ENCODE measurements around the gene PRDX3. TPM values are rescaled to one million over a fixed set of nuclear protein-coding genes. Genes with fewer than 3 reads are reported as not detected.
"Not testable (repeated sequence)": the region's sequence is repeated elsewhere in the genome, so short reads cannot be mapped to it uniquely, and the experiment has no call there.

Gene PRDX3
- total and polyA plus RNA-seq, 8 donors, result 27.1 to 87.4 (median 45.0) TPM

DNA sequence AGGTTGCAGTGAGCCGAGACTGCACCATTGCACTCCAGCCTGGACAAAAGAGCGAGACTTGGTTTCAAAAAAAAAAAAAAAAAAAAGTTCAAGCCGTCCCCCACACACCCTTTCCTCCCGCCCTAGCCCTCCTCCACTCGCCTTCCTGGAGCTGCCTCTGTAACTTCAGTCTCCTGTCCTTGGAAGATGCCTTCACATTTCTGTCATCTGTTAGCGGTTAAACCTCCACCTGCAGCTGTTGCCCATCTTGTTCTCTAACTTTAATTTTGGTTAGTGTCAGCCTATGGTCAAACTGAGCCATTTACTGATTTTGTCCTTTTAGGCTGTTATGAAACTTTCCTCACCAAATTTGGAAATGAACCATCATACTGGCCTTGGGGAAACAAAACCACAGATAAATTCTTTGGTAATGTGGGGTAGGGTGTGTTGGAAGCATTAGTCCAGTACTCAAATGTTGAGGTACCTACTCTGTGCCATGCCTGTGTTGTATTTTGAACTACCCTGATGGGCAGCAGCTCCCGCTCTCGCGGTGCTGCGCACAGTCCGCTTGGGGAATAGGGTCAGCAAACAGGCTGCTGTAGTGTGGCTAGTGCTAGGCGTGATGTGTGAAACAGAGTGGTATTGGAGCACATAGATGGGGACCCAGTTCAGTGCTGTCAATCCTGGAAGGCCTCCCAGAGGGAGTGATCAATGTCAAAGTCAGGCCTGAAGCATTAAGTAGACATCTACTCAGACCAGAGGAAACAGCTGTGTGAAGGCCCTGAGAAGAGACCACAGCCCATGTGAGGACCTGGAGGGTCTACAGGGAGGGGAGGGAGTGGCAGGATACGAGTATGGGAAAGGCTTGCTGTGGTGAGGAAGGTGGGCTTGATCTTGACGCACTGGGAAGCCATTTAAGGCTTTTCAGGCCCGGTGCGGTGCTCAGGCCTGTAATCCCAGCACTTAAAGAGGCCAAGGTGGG lies 40.0 kb downstream of the PRDX3 start:
- intact Hi-C loops (cut with DNase I), result no loop called here
- FAIRE-seq (no peak), ATAC-seq (no peak), DNase-seq (peak in 1 of 6 donors; percentile 35)
- H3K27ac ChIP-seq, result no peak overlapping the region
- H3K27me3 ChIP-seq, result no peaks in the 10 kb centered on the region
- no peaks in the 10 kb centered on the region for H3K4me1 ChIP-seq
- no peak overlapping the region for H3K4me3 ChIP-seq
- no peaks in the 10 kb centered on the region for H3K36me3 ChIP-seq
- H3K9me3 ChIP-seq, result no peaks in the 10 kb centered on the region
- TF ChIP-seq CTCF (IDR thresholded peaks at IDR 0.05), result no peak
- WGBS, 2 donors, result 96 to 97% methylated on average over 16 of the region's 16 CpGs

DNA sequence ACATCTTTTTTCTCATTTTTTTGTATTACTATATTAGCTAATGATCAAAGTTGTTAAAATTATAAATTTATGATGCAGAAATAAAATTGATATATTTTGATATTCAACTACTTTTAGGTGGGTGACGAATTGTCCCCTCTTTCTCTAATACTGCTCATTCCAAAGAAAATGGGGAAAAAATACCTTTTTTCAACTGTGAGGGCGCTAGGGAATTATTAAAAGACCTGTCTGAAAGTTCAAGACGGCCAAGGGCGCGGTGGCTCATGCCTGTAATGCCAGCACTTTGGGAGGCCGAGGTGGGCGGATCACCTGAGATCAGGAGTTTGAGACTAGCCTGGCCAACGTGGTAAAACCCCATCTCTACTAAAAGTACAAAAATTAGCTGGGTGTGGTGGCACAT lies 40.7 kb downstream of the PRDX3 start:
- intact Hi-C loops (cut with DNase I); H3K4me1 ChIP-seq; ATAC-seq; H3K27ac ChIP-seq; H3K4me3 ChIP-seq; H3K9me3 ChIP-seq; FAIRE-seq; H3K27me3 ChIP-seq; H3K36me3 ChIP-seq: not testable (repeated sequence)
- 81 to 86% methylated on average over 8 of the region's 8 CpGs for WGBS, 2 donors
- peak in 1 of 6 donors; percentile 14 for DNase-seq

GRCh38 chr10:119136084-119136483 lies 42.5 kb downstream of the PRDX3 start:
- FAIRE-seq (no peak), ATAC-seq (no peak), DNase-seq (peak in 1 of 6 donors; percentile 13)
- Histone ChIP-seq H3K9me3 (no peaks in the 10 kb centered on the region), H3K27ac (no peak overlapping the region), H3K4me3 (no peak overlapping the region), H3K27me3 (no peaks in the 10 kb centered on the region), H3K36me3 (peaks cover 0 to 4% (median 0%) of the 10 kb centered on the region in 3 donors), H3K4me1 (no peaks in the 10 kb centered on the region)
- TF ChIP-seq CTCF (IDR thresholded peaks at IDR 0.05), result no peak
- intact Hi-C loops (cut with DNase I), result no loop called here
- 88 to 92% methylated on average over 7 of the region's 7 CpGs for WGBS, 2 donors

DNA sequence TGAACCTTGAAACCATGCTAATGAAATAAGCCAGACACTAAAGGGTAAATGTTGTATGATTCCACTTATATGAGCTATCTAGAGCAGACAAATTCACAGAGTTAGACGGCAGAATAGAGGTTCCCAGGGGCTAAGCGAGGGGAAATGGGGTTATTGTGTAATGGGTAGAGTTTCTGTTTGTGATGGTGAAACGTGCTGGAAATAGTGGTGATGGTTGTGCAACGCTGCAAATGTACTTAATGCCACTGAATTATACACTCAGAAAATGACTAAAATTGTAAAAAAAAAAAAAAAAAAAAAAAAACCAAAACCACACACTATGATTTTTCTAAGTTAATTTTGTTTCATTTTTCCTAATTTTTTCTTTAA lies 43.1 kb downstream of the PRDX3 start:
- intact Hi-C loops (cut with DNase I), result no loop called here
- peaks cover 0 to 5% (median 4%) of the 10 kb centered on the region in 3 donors for H3K36me3 ChIP-seq

DNA sequence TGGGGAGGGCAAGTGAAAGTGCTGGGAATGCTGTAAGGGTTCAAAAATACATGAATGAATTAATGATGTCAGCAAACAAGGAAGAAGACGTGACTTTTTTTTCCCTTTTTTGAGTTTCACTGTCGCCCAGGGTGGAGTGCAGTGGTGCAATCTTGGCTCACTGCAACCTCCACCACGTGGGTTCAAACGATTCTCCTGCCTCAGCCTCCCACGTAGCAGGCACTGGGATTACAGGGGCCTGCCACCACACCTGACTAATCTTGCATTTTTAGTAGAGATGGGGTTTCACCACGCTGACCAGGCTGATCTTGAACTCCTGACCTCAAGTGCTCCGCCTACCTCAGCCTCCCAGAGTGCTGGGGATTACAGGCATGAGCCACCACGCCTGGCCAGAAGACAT lies 44.7 kb downstream of the PRDX3 start:
- TF ChIP-seq CTCF (IDR thresholded peaks at IDR 0.05), result no peak
- Histone ChIP-seq H3K27ac (no peak overlapping the region), H3K36me3 (peaks cover 0 to 21% (median 4%) of the 10 kb centered on the region in 3 donors), H3K27me3 (no peaks in the 10 kb centered on the region), H3K4me1 (no peaks in the 10 kb centered on the region), H3K4me3 (no peak overlapping the region), H3K9me3 (no peaks in the 10 kb centered on the region)
- no peak for ATAC-seq
- WGBS, 2 donors, result 87 to 96% methylated on average over 8 of the region's 8 CpGs
- FAIRE-seq, result no peak
- intact Hi-C loops (cut with DNase I), result no loop called here
- DNase-seq, result peak in 1 of 6 donors; percentile 16

More for the DNA sequence above, 43.1 kb downstream of the PRDX3 start:
- Histone ChIP-seq H3K27ac (no peak overlapping the region), H3K9me3 (no peaks in the 10 kb centered on the region), H3K4me1 (no peaks in the 10 kb centered on the region), H3K27me3 (no peaks in the 10 kb centered on the region), H3K4me3 (no peak overlapping the region)
- no peak for DNase-seq
- TF ChIP-seq CTCF (IDR thresholded peaks at IDR 0.05), result no peak
- 84 to 90% methylated on average over 4 of the region's 4 CpGs for WGBS, 2 donors
- peak in 1 of 4 donors; percentile 57 for ATAC-seq
- FAIRE-seq, result no peak

All from pancreas (tissue), 10 donors.